HL-60 (cell line): ENCODE data around the gene COL6A2.

ENCODE experiments used
- CTCF ChIP-seq: IDR thresholded peaks from one replicate; pipeline ENCODE4 v1.5.1; 2011; ENCODE audit warnings: low read length, control low read depth, inconsistent platforms; ENCODE audit not compliant: insufficient read depth
- POLR2AphosphoS5 ChIP-seq: IDR thresholded peaks from 2 replicates; pipeline ENCODE4 v1.6.1; 2012; ENCODE audit warnings: low read depth
- REST ChIP-seq: IDR thresholded peaks from 2 replicates; pipeline ENCODE4 v1.6.1; 2012; ENCODE audit warnings: low read depth; ENCODE audit not compliant: insufficient replicate concordance
- SPI1 ChIP-seq: IDR thresholded peaks from 2 replicates; pipeline ENCODE4 v1.6.1; 2012; ENCODE audit warnings: low read depth, mild to moderate bottlenecking, borderline replicate concordance

GRCh38 chr21:46097336-46098293 lies at the start of gene COL6A2:
- TF ChIP-seq REST (no peak), POLR2AphosphoS5 (no peak), CTCF (no peak), SPI1 (no peak)
